Loucy (cell line): ENCODE measurements around the gene DYNC1H1.
"Not testable (repeated sequence)": the region's sequence is repeated elsewhere in the genome, so short reads cannot be mapped to it uniquely, and the experiment has no call there.

Experiments used
- H2AFZ ChIP-seq: fragments of 200-600 bp; sonication (generic); 2 replicates; pipeline ENCODE4 v1.6.0; 2016; ENCODE audit warnings: antibody characterized with exemption, mild to moderate bottlenecking, low read length, moderate library complexity
- H3F3A ChIP-seq: fragments of 200-600 bp; 2 replicates; pipeline ENCODE4 v1.6.0; 2016; ENCODE audit warnings: antibody characterized with exemption, low read depth, mild to moderate bottlenecking
- H3K27me3 ChIP-seq: fragments of 200-600 bp; sonication (generic); 2 replicates; pipeline ENCODE4 v1.6.1; 2014; ENCODE audit warnings: low read length, mild to moderate bottlenecking; ENCODE audit not compliant: insufficient read depth, poor library complexity, severe bottlenecking
- H3K36me3 ChIP-seq: fragments of 200-600 bp; sonication (generic); 2 replicates; pipeline ENCODE4 v1.6.1; 2016; ENCODE audit warnings: low read length; ENCODE audit not compliant: insufficient read depth
- H3K4me1 ChIP-seq: fragments of 200-600 bp; sonication (generic); 2 replicates; pipeline ENCODE4 v1.5.1; 2014; ENCODE audit warnings: low read length, mild to moderate bottlenecking; ENCODE audit not compliant: insufficient read depth, poor library complexity, severe bottlenecking
- H3K4me2 ChIP-seq: fragments of 200-600 bp; sonication (generic); 2 replicates; pipeline ENCODE4 v1.6.0; 2014; ENCODE audit warnings: antibody characterized with exemption, low read length, low read depth, mild to moderate bottlenecking; ENCODE audit not compliant: poor library complexity, severe bottlenecking
- H3K4me3 ChIP-seq: fragments of 200-600 bp; sonication (generic); 2 replicates; pipeline ENCODE4 v1.5.1; 2014; ENCODE audit warnings: low read length, mild to moderate bottlenecking, mixed read lengths; ENCODE audit not compliant: poor library complexity, severe bottlenecking
- H3K79me2 ChIP-seq: fragments of 200-600 bp; sonication (generic); 2 replicates; pipeline ENCODE4 v1.6.1; 2014; ENCODE audit warnings: low read length; ENCODE audit not compliant: insufficient read depth
- H3K9ac ChIP-seq: fragments of 200-600 bp; sonication (generic); 2 replicates; pipeline ENCODE4 v1.6.0; 2014; ENCODE audit warnings: mild to moderate bottlenecking, low read depth, low read length, moderate library complexity; ENCODE audit not compliant: poor library complexity, severe bottlenecking
- H3K9me2 ChIP-seq: fragments of 200-600 bp; sonication (generic); replicated peaks from 2 replicates; pipeline ENCODE4 v1.6.1; 2016; ENCODE audit warnings: low read depth, low read length, mixed read lengths
- H3K9me3 ChIP-seq: fragments of 200-600 bp; sonication (generic); 2 replicates; pipeline ENCODE4 v1.6.1; 2014; ENCODE audit warnings: mild to moderate bottlenecking, antibody characterized with exemption, low read length, low read depth; ENCODE audit not compliant: insufficient read depth
- H4K20me1 ChIP-seq: fragments of 200-600 bp; sonication (generic); 2 replicates; pipeline ENCODE4 v1.6.0; 2014; ENCODE audit warnings: antibody characterized with exemption, low read length, mild to moderate bottlenecking; ENCODE audit not compliant: insufficient read depth, poor library complexity, severe bottlenecking
- CTCF ChIP-seq: fragments of 200-600 bp; sonication (generic); conservative IDR thresholded peaks from 2 replicates; pipeline ENCODE4 v1.5.1; 2014; ENCODE audit warnings: mild to moderate bottlenecking, antibody characterized with exemption, low read length
- EZH2phosphoT487 ChIP-seq: fragments of 200-600 bp; IDR thresholded peaks from 2 replicates; pipeline ENCODE4 v1.6.1; 2018; ENCODE audit warnings: antibody characterized with exemption, mild to moderate bottlenecking, moderate library complexity, borderline replicate concordance

Gene DYNC1H1

GRCh38 chr14:102075155-102075554 lies 110.8 kb downstream of the DYNC1H1 start:
- H3K4me2 ChIP-seq: no peak overlapping the region
- no peak for TF ChIP-seq CTCF
- TF ChIP-seq EZH2phosphoT487: no peak

DNA sequence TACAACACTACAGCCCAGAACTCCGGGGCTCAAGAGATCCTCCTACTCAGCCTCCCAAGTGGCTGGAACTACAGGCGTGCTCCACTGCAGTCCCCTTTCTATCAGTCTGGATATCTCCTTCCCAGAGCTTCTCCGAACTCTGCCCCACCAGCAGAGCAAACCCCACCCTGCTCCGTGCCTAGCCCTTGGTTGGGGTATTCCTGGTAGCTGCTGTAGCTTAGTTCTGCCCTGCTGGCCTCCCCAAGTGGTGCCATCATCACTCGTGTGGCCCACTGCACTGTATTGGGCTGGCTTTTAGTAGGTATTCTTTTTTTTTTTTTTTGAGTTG lies 113.0 kb downstream of the DYNC1H1 start:
- no peaks in the 10 kb centered on the region for H3K9me2 ChIP-seq
- H3K9ac ChIP-seq: no peak overlapping the region
- no peaks in the 10 kb centered on the region for H3K27me3 ChIP-seq
- H4K20me1 ChIP-seq: peaks cover 25% of the 10 kb centered on the region
- no peak overlapping the region for H2AFZ ChIP-seq
- no peak overlapping the region for H3K4me3 ChIP-seq
- no peak for TF ChIP-seq CTCF
- no peak for TF ChIP-seq EZH2phosphoT487
- no peaks in the 10 kb centered on the region for H3K9me3 ChIP-seq
- H3K79me2 ChIP-seq: peaks cover 17% of the 10 kb centered on the region
- H3K4me2 ChIP-seq: no peak overlapping the region
- peaks cover 10% of the 10 kb centered on the region for H3F3A ChIP-seq
- H3K4me1 ChIP-seq: peaks cover 12% of the 10 kb centered on the region
- H3K36me3 ChIP-seq: peaks cover 33% of the 10 kb centered on the region

More at GRCh38 chr14:102075155-102075554, 110.8 kb downstream of the DYNC1H1 start:
- H3K27me3 ChIP-seq: no peaks in the 10 kb centered on the region
- H3F3A ChIP-seq: peaks cover 8% of the 10 kb centered on the region
- no peak overlapping the region for H3K9ac ChIP-seq
- H3K9me2 ChIP-seq: no peaks in the 10 kb centered on the region
- H3K79me2 ChIP-seq: no peaks in the 10 kb centered on the region; the same call in 1 of the 2 replicates
- peaks cover 2% of the 10 kb centered on the region for H3K4me1 ChIP-seq
- H4K20me1 ChIP-seq: peaks cover 4% of the 10 kb centered on the region
- H3K36me3 ChIP-seq: peaks cover 11% of the 10 kb centered on the region; the same call in 1 of the 2 replicates
- H3K4me3 ChIP-seq: no peak overlapping the region
- H3K9me3 ChIP-seq: no peaks in the 10 kb centered on the region
- H2AFZ ChIP-seq: no peak overlapping the region

DNA sequence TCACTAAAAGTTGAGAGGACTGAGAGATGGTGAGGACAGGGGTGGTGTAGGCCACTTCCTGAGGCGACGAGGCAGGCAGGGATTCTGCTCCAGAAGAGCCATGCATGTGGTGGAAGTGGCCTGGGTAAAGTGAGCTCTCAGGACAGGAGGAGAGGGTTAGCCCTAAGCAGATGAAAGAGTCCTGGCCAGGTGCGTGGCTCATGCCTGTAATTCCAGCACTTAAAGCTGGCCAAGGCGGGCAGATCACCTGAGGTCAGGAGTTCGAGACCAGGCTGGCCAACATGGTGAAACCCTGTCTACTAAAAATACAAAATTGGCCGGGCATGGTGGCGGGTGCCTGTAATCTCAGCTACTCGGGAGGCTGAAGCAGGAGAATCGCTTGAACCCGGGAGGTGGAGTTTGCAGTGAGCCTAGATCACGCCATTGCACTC lies 114.0 kb downstream of the DYNC1H1 start:
- not testable (repeated sequence) for H3F3A ChIP-seq, H3K27me3 ChIP-seq, H3K4me3 ChIP-seq, H3K9me3 ChIP-seq, H3K9me2 ChIP-seq, H3K4me2 ChIP-seq, H3K9ac ChIP-seq, H2AFZ ChIP-seq
- Histone ChIP-seq H4K20me1 (peaks cover 35% of the 10 kb centered on the region), H3K79me2 (peaks cover 28% of the 10 kb centered on the region), H3K4me1 (peaks cover 22% of the 10 kb centered on the region), H3K36me3 (peaks cover 43% of the 10 kb centered on the region)

DNA sequence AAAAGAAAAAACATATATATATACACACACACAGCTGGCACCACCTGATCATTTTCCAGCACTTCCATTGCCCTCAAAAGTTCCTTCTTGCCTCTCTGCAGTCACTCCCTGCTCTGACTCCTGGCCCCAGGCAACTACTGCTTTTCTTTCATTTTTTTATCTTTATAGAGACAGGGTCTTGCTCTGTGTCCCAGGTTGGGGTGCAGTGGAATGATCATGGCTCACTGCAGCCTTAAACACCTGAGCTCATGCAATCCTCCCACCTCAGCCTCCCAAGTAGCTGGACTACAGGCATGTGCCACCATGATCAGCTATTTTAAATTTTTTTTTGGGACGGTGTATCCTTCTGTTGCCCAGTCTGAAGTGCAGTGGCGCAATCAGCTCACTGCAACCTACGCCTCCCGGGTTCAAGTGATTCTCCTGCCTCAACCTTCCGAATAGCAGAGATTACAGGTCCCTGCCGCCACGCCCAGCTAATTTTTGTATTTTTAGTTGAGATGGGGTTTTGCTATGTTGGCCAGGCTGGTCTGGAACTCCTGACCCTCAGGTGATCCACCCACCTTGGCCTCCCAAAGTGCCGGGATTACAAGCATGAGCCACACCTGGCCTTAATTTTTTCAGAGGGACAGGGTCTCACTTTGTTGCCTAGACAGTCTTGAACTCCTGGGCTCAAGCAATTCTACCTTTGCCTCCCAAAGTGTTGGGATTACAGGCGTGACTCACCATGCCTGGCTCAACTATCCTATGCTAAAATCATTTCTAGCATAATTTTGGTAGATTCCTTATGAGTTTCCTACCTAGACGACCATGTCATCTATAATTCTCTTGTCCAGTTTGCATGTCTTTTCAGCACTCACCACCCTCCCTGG lies 114.7 kb downstream of the DYNC1H1 start:
- Histone ChIP-seq H3K79me2 (peaks cover 35% of the 10 kb centered on the region), H4K20me1 (peaks cover 42% of the 10 kb centered on the region), H3K4me1 (peaks cover 27% of the 10 kb centered on the region), H3K4me2 (no peak overlapping the region), H3K4me3 (no peak overlapping the region), H2AFZ (no peak overlapping the region), H3K36me3 (peaks cover 50% of the 10 kb centered on the region), H3K9me3 (no peaks in the 10 kb centered on the region), H3K9me2 (no peaks in the 10 kb centered on the region), H3K9ac (no peak overlapping the region), H3F3A (peaks cover 10% of the 10 kb centered on the region), H3K27me3 (no peaks in the 10 kb centered on the region)
- TF ChIP-seq CTCF (no peak), EZH2phosphoT487 (no peak)
